GM19193 (cell line): ENCODE results near the gene VIPR2.

ENCODE experiments used
- POLR2A ChIP-seq: IDR thresholded peaks from 4 replicates; pipeline ENCODE4 v1.6.1; 2011; ENCODE audit not compliant: insufficient read depth, insufficient read length; ENCODE audit errors: extremely low read depth

Gene VIPR2

DNA sequence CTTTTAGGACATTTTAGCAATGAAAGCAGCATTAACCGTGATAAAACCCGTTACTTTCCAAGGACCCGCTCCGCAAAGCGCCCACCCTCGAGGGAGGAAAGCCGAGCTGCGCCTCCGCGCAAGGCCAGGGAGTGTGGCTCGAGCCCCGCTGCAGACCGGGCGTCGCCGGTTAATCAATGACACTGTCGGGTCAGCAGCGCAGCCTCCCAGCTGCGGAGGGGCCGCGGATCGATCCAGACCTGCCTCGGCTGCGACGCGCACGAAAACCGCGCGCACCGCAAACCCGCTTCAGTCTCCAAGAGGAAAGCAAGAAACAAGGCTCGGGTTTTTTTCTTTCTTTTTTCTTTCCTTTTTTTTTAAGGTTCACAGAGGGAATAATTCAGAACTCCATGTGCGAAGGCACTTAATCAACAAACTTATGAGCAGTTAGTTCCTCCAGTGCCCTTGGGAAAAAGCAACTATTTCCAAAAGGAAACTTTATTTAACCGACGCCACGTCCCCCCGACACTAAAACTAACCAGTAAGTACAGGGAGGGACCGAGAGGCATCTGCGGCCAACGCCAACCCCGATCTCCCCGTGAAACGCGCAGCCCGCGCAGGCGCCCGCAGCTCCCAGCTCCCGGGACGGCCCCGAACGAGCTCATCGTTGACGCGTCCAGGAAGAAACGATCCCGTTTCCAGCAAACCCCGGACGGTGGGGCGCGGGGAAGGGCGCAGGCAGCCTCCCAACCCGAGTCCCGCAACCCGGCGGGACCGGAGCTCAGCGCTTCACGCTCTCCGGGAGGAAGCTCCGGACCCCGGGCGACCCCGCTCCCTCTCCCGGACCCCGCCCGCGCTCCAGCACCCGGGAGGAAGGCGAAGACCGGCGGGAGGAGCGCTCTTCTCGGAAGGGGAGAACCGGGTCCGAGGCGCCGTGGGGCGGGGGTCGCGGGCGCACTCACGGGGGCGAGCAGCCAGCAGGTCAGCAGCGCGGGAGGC, 598 bp downstream of the VIPR2 start:
- no peak for TF ChIP-seq POLR2A

GRCh38 chr7:159142730-159143129, 1.9 kb downstream of the VIPR2 start:
- TF ChIP-seq POLR2A: no peak

DNA sequence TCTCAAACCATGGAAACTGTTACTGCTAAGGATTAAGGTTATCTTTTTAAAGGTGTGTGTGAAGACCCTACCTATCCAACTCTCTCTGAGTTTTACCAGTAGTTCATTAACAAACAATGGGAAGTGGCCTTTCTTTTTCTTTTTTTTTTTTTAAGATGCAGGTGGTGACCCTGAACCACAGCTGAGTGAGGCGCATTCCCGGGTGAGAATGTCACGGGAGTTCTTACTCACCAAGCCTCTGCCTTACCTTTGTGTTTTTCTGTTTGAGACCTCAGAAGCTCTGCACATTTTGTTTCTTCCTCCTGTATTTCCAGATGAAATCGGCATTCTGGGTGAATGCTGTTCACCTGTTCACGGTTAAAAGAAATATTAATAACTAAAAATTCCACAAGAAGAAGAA, 2.5 kb downstream of the VIPR2 start:
- TF ChIP-seq POLR2A: no peak

DNA sequence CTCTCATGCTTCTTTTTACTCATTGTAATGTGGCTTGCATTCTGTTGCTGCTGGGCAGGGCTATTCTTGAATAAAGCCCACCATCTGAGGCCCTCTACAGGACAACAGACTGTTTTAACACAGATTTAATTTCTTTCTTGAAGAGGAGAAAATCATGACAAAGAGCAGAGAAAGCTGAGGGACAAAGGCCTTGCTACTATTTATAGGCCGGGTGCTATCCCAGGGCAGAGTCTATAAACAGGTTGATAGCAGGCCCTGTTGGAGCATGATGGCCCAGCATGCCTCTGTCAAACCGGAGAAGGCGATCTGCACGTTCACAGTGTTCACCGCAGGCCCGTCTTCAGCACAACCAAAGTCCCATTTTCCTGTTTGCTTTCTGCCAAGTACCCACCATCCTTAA, 3.0 kb downstream of the VIPR2 start:
- TF ChIP-seq POLR2A: no peak

GRCh38 chr7:159141167-159141566, 3.5 kb downstream of the VIPR2 start:
- TF ChIP-seq POLR2A: no peak

DNA sequence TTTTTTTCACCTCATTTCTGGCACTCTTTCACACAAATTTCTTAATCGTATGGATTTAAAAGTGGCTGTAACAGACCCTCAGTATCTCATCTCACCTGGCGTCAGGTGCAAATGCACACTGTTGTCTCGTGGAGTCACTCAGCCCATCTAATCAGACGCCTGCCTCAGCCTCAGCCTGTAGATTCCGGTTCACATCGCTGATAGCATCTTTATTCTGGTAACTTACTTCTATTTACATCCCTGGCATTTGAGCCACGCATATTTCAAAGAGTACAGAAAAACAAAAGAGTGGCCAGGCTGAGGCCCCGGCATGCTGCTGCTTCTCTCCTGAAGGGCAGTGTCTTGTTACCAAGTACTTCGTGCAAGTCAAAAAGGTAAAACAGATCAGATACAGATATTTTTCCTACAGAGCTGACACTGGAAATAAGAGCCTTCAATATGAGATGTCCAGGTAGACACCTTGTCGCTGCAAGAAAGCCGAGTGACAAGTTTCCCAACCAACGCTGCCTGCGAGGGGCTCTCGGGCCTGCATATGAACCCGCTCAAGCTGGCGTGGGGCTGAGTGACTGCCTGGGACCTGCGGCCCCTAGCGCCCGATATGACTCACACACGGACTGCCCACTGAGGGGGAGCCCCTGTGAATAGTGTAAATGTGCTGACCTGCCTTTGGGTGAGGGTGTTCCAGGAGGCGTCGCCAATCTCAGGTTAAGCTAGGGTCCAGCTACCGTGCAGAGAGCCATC, 4.3 kb downstream of the VIPR2 start:
- no peak for TF ChIP-seq POLR2A

- TF ChIP-seq POLR2A: no peak
Observed at GRCh38 chr7:159139639-159140038, 5.0 kb downstream of the VIPR2 start.

- TF ChIP-seq POLR2A: no peak
Observed at GRCh38 chr7:159139202-159139601, 5.5 kb downstream of the VIPR2 start.

GRCh38 chr7:159138508-159138907, 6.2 kb downstream of the VIPR2 start:
- no peak for TF ChIP-seq POLR2A

GRCh38 chr7:159137906-159138305, 6.8 kb downstream of the VIPR2 start:
- no peak for TF ChIP-seq POLR2A

- no peak for TF ChIP-seq POLR2A
Observed at GRCh38 chr7:159136846-159137245, 7.8 kb downstream of the VIPR2 start.

DNA sequence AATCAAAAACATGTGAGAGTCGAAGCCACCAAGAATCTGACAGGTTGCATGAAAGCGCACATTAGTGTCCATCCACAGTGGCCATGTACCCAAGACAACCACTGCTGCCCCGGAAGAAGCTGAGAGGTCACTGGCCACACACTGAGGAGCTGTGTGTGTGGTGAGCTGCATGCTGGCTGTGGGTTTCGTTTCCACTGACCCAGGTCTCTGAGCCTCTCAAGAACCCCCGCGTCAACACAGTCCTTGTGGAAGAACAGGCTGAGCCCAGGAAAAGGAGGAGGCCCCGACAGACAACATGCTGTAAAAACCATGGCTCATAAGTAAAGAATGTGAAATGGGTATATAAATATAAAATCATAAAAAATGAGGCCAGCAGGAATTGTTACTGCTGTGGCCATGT, 8.2 kb downstream of the VIPR2 start:
- TF ChIP-seq POLR2A: no peak

GRCh38 chr7:159136013-159136412, 8.7 kb downstream of the VIPR2 start:
- TF ChIP-seq POLR2A: no peak

- TF ChIP-seq POLR2A: no peak
Observed at GRCh38 chr7:159130820-159131219, 13.8 kb downstream of the VIPR2 start.

GRCh38 chr7:159130199-159130775, 14.4 kb downstream of the VIPR2 start:
- no peak for TF ChIP-seq POLR2A
